Motor neuron (in vitro differentiated cells): Measurements from ENCODE around the gene CCDC34. TPM values are rescaled to one million over a fixed set of nuclear protein-coding genes. Genes with fewer than 3 reads are reported as not detected.

Experiments
- total RNA-seq, 8 experiments: library from RNA; unstranded; fragments of 300-600 nt; gene quantifications; 2 replicates each; pipeline versions ENCODE4 v1.2.3 to v1.2.4, GENCODE V29; 2022

Gene CCDC34
- total RNA-seq, 8 experiments from 2014 or later = 9.4 to 40.2 (median 23.9) TPM

Other genes starting within 250 kb of the CCDC34 start
- 10 to 100 TPM; 22.3 to 79.2 (median 36.7) TPM for gene LGR4, start 109.6 kb upstream of the CCDC34 start, total RNA-seq
- gene LIN7C, start 143.6 kb upstream of the CCDC34 start, total RNA-seq = 10 to 100 TPM; 51.7 to 70.9 (median 61.3) TPM